Astrocyte (in vitro differentiated cells and primary cell): Measurements from ENCODE around the gene BNIPL.

Experiments used
- CTCF ChIP-seq: IDR thresholded peaks from 2 replicates; pipeline ENCODE4 v1.5.1; 2011; ENCODE audit warnings: low read depth, mild to moderate bottlenecking, inconsistent platforms, low read length, moderate library complexity; ENCODE audit not compliant: insufficient read depth
- EZH2 ChIP-seq: IDR thresholded peaks from 2 replicates; pipeline ENCODE4 v1.6.1; 2012; ENCODE audit warnings: mild to moderate bottlenecking, low read length, inconsistent platforms; ENCODE audit not compliant: insufficient read depth

DNA sequence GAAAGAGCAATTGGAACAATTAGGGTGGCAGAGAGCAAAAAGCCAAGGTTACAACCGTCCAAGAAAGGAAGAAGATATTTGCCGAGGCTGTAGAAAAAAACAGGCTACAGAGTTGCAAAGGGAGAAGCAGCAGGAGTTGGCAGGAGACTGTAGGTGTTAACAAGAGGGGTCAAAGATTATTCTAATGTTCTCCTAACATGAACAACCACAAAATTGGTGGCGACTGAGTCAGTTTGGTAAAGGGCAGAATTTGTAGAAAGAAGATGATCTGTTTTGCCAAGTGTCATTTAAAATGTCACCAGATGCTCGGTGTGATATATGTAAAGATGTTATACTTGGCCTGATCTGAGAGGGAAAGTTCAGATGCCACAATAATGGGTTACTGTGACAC lies 28.5 kb upstream of the BNIPL start:
- TF ChIP-seq CTCF (no peak), EZH2 (no peak)
